GM19193 (cell line): ENCODE measurements around the gene RNF17.
A peak's percentile ranks its signal among the peaks of the same experiment; 100 is the strongest.

Experiments
- POLR2A ChIP-seq: IDR thresholded peaks from 4 replicates; pipeline ENCODE4 v1.6.1; 2011; ENCODE audit not compliant: insufficient read depth, insufficient read length; ENCODE audit errors: extremely low read depth

RNF17 gene

DNA sequence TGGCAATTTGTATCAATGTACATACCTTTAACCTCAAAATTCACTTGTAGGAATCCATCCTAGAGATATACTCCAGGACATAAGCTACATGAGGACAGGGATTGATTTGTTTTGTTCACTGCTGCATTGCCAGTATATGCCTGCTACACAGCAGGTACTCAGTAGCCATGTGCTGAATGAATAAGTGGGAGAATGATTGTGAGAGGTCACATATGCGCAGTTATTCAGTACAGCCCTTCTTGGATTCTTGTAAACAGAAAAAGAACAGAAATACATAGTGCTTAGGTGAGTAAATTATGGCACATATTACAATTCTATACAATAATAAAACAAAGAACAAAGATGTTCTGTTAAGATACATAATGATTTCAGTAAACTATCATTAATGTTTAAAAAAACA is 133.3 kb downstream of the RNF17 start:
- no peak for TF ChIP-seq POLR2A

DNA sequence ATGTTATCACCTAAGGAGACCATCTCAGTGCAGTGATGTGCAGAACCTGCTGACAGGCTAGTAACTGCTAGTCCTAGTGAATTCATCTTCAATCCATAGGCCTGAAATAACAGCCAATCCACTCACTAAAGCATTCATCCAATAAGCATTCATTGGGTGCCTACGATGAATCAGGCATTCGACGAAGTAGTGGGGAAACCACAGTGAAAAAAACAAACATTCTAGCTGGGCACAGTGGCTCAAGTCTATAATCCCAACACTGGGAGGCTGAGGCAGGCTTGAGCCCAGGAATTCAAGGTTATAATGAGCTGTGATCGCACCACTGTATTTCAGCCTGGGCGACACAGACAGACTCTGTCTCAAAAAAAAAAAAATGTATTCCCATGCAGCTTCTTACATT is 135.6 kb downstream of the RNF17 start:
- no peak for TF ChIP-seq POLR2A

GRCh38 chr13:24900507-24900906 is 136.5 kb downstream of the RNF17 start:
- TF ChIP-seq POLR2A, result no peak

DNA sequence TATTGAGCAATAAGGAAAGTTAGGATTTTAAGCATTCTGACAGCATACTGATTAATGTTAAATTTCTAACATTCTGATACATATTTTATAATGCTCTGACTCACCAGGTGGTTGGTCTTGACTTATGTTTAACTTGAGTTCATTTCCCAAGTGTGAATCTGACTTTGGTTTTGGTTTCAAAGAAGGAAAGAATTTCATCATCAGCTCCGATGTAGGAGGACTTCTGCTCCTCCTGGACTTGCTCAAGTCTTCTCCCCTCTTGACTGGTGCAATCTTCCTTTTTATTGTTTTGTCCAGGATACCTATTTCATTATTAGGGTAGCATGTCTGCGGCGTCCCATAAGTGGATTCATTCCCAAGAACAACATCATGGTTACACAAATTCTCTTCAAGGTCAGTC is 141.3 kb downstream of the RNF17 start:
- TF ChIP-seq POLR2A, result no peak

- TF ChIP-seq POLR2A, result no peak
These were observed 142.3 kb downstream of the RNF17 start for GRCh38 chr13:24906268-24906667.

DNA sequence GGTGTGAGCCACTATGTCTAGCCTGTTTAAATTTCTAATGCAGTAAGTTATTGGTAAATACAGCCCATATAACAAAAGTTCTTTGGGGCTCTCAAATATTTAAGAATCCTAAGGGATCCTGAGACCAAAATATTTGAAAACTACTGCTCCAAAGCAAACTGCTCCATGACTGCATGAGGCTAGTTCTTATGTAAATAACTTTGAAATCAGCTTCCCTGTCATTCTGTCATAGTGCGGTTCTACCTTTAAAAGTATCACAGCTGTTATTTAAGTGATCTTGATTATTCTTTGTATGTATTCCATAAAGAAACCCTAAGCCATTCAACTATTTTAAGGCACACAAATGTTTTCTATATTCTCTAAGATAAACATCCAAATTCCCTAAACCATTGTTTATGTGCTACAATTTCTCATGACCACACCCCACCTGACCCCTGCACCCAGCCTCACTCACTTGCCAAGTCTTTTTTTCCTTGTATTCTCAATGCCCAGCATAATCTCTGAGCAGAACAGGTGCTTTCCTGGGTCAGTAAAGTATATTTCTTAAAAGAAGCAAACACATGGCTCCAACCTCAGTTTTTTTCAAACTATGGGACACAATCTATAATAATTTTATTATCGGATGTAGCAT is 146.6 kb downstream of the RNF17 start:
- TF ChIP-seq POLR2A, result no peak

DNA sequence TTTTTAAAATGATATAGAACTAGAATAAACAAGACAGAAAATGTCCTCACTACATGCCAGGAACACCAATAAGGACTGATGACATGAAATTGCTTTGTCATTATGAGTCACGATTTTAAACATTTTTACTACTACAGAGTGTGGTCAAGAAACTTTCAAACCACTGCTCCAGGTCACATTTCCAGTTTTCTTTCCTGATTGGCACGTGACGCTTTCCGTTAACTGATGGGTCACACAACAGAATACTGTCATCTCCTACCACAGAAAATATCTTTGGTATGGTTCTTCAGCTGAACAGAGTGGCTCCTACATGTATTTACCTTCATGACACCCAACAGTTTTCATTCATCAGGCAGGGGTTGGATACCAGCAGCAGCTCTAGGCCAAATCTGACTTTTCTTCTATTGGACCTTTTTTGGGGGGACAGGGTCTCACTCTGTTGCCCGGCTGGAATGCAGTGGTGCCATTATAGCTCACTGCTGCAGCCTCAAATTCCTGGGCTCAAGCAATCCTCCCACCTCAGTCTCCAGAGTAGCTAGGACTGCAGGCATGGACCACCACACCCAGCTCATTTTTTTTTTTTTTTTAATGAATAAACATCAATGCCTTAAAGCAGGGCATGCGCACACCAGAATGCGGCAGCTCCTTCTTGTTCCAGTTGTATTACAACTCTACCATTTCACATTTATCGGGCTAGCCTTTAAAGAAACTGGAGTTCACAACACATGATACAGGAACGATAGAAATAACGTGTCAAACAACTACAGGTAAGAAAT is 147.4 kb downstream of the RNF17 start:
- no peak for TF ChIP-seq POLR2A

DNA sequence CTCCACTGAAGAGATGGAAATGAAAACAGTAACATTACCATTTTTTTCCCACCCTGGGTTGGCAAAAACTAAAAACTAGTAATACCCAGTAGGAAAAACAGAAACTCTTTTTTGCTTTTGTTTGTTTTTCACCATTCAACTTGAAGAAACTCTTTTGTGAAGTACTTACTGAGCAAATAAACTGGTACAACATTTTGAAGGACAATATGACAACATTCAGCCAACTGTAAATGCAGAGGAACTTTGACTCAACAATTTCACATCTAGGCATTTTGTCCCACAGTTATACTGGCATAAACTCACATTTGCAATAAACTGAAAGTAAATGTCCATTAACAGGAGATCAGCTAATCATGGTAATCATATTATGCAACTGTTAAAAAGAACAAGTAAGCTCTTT is 152.5 kb downstream of the RNF17 start:
- TF ChIP-seq POLR2A, result no peak

GRCh38 chr13:24921003-24921402 is 157.0 kb downstream of the RNF17 start:
- TF ChIP-seq POLR2A, result no peak

- TF ChIP-seq POLR2A, result no peak
These were observed 157.9 kb downstream of the RNF17 start for GRCh38 chr13:24921881-24922280.

- TF ChIP-seq POLR2A, result no peak
These were observed 158.4 kb downstream of the RNF17 start for GRCh38 chr13:24922387-24922744.

DNA sequence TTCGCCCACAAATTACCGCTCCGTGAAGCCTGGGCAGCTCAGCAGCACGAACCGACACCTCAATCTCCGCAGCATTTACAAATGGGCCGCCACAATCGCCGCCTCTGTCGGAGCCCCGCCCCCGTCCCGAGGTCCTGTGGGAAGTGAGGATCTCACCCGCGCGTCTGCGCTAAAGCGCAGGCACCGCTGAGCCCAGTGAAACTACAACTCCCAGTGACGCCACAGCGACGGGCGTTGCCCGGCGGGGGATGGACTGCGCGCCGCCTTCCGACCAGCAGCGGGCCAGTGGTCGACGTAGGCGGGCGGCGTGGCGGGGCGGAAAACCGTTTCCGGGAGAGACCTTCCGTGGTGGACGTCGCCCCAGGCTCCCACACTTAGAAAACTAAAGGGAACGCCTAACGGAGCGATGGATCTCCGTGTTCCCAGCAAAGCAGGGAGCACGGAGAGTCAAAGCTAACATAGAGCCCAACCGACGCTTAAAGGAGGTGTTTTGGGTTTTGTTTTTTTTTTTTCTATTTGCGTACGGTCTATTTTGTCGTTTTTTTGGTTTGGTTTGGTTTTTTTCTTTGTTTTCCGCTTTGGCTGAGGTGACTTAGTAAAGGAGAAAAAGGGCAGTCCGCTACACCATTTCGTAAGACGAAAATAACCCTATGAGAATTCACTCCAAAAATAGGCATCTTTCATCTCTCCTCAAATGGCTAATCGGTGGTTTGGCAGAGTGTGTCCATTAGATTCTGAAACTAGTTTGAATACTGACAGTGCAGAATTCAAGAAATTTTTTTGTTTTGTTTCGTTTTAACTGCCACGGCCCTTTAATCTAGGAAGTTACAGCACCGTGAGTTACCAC is 159.0 kb downstream of the RNF17 start:
- peak; percentile 84 for TF ChIP-seq POLR2A

- no peak for TF ChIP-seq POLR2A
These were observed 161.6 kb downstream of the RNF17 start for GRCh38 chr13:24925318-24926231.

GRCh38 chr13:24927810-24928404 is 163.9 kb downstream of the RNF17 start:
- TF ChIP-seq POLR2A, result no peak
